Stimulated activated CD4-positive, alpha-beta T cell treated with anti-CD3 and anti-CD28 coated beads, Interleukin-2, amount 100 ng/mL, for 4 hours (primary cell): ENCODE measurements around the gene ALS2CL.

Source experiments
- DNase-seq: peaks from one replicate; pipeline ENCODE4 v3.0.0-alpha.2; 2020; ENCODE audit warnings: low read depth

Gene ALS2CL

GRCh38 chr3:46702246-46703012 is 8.9 kb upstream of the ALS2CL start:
- DNase-seq = no peak

DNA sequence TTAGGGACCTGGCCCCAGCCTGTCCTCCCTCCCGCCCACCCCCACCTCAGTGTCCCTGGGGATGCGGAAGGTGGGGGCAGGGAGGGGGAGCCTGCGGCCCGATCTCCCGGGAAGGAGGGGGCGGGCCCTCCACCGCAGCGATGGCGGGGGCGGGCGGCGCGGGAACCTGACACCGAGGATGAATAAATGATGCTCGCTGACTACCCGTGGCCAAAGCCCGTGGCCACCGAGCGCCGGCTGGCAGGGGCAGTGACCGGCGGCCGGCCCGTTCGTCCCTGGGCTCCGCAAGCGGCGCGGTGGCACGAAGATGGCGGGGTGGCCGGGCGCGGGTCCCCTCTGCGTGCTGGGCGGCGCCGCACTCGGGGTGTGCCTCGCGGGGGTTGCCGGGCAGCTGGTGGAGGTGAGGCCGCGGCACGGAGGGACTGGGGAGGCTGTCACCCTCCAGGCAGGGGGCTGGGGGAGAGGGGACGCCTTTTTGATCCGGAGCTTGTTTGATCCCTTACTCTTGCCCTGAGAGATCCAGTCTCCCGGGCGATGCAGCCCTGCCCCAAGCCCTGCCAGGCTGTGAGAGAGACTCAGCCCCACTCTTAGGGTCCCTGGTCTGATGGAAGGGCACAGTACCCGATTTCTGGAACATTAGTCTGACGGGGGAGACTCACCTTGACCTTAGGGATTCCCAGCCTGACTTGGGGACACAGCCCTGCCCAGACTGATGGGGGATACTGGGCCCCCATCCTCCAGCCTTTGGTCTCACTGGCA is 7.9 kb upstream of the ALS2CL start, which contains the start of gene TMIE:
Gene TMIE (plus strand): TSS at position 212 of the 759 bp plus-strand sequence. CDS start 96 bp downstream, at position 308.
- DNase-seq = no peak

- DNase-seq = no peak
Observed at GRCh38 chr3:46700772-46701171, 7.3 kb upstream of the ALS2CL start.

DNA sequence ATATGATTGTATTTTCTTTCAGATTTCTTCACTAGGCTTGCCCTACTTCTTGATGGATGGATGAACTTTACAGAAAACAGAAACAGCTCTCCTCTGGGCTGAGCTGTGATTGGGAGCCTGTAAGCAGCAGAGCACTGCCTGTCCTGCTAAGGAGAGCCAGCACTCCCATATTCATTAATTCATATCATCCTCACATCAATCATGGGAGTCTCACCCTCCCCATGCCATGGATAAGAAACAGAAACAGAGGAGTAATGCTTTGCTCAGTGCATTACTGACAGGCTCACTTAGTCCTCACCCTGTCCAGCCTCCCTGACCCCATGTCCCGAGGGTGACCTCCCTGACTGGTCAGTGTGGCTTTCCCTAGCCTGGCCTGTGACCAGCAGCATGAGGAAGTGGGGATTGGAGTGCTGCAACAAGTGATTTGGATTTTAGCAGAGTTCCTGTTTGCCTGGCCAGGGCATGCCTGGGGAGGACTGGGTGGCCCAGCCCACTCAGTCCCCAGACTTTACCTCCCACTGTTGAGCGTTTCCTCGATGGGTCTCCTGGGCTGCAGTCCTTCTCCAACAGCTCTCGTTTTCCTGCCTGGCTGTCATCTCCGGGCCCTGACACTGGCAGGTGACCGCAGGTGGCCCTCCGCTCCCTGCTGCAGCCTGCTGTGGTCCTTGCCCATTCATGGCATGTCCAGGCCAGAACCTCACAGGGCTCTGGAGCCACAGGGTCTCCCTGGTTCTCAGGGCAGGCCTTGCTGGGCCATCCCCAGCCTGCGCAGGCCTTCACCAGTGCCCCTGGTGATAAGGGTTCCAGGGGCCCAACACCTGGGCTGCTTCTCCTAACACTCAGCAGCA is 6.4 kb upstream of the ALS2CL start:
- DNase-seq = no peak

- no peak for DNase-seq
Observed at GRCh38 chr3:46695962-46696894, 2.7 kb upstream of the ALS2CL start.

- peak; percentile 37 for DNase-seq
Observed at GRCh38 chr3:46695177-46695961, 1.9 kb upstream of the ALS2CL start.

DNA sequence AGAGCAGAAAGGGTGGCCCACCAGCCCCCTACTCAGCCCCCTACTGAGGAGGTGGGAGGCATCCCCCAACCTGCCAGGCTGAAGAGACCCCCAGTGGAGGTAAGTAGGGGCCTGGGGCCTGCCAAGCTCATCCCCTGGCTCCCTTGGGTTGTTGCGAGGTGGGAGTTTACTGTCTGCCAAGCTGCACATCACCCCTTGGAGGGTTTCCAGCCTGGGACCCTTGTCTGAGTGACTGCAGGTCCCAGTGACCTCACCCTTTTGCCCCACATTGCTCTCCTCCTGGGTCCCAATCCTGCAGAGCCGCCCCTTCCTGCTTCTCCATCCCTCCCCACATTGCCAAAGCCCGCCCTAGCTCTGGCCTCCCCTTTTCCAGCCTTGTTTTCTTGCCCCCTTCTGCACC is 1.0 kb upstream of the ALS2CL start:
- no peak for DNase-seq

DNA sequence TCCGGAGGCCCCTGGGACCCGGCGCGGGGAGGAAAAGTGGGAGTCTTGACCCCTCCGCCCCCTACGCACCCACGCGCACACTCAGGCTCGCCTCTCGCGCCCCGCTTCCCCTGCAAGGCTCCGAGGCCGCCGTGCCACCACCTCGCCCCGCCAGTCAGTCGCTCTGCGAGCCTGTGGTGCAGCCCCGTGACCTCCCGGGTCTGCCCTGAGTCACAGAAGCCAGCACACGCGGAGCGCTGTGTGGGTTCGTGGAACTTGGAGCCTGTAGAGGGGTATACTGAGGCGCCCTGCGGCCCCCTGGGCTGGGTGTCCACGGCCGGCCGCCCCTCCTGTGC is 380 bp upstream of the ALS2CL start:
- peak; percentile 49 for DNase-seq

GRCh38 chr3:46692566-46692990 is 901 bp downstream of the ALS2CL start:
- DNase-seq = no peak

DNA sequence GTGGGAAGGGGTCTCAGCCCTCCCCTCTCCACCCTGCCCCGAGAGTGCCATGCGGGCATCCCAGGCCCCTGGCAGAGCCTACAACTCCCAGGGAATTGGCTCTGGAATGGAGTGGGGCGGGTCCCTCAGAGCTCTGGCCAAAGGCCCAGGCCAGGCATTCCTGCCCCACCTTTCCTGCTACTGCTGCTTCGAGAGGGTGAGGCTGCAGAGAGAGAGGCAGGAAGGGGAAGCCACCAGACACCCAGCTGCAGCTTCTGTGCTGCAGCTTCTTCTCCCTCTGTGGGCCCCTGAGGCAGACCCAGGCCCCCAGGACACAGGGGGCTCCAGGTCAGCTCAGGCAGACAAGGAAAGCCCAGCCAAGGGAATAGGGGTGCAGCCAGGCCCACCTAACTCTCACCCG is 2.7 kb downstream of the ALS2CL start:
- no peak for DNase-seq

DNA sequence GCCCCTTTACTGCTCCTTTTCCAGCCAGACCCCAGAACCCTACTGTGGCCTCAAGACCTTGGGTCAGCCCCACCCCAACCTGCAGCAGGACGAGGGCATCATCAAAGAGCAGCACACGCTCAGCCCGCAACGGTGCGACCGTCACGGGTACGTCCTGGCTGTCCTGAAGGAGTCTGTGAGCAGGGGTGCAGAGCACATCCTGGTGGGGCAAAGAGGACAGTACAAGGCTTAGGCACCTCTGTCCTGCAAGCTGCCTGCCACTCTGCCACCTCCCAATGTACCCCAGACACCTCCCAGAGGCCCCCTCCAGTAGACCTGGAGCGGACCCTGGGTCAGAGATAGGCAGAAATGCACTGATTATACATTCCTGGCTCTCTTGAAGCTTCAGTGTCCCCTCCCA is 8.0 kb downstream of the ALS2CL start:
- DNase-seq = no peak

DNA sequence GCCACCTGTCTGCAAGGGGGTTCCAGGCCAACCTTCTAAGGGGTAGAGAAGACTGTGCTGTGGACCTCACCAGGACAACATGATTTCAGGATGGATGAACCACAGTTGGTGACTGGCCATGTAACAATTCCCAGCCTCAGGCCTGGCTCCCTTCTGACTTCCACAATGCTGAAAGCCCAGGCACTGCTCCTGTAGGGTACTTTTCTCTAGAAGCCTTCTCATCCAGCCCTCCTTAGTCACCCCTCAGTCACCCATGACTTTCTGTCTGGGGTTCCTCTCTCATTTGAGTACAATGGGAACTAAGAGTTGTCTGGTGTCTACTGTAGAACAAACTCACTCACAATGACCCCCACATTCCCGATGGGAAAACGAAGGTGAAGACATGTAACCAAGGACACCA is 8.6 kb downstream of the ALS2CL start:
- DNase-seq = no peak

DNA sequence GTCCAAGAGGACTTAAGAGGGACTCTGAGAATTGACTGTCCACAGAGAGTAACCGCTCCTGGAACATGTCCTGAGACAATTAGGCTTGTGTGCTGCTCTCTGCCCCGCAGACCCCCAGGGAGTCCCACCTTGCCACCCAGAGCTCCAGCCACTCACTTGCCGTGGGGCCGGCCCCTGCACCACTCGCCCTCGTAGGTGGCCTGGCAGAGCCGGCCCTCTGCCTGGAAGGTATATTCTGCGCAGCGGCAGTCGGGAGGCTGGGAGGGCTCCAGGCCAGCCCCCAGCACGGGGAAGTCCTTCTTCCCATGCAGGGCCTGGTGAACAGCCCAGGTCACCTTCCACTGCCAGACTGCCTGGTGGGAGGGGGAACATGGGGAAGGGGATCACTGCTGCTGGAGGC is 10.5 kb downstream of the ALS2CL start:
- no peak for DNase-seq

DNA sequence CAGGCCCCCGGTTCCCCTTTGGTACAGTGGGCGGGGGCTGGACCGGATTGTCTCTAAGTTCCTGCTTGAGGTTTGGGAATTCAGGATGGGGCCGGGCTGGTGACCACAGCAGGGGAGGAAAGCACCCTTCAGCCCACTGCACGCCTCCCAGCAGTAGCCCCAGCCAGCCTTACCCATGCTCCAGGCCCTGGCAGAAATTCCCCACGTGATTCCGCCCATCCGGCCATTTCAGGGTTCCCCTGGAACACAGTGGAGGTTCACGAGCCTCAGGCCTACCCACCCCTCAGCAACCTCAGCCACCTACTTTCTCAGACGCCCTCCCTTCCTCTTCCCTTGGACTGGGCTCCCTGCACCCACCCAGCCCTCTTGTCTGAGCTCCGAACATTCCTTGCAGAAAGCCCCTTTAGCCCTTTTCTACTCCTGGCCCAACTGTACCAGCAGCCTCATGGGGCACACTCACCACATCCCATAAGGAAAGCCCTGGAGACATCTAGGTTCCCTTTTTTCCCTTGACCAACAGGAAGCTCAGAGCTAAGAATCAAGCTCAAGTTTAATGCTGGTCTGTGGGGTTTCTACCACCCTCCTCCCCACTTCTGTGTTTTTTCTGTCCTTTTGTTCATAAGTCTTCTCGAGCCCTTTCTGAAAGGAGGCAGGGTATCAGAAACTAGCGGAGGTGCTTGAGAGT is 11.5 kb downstream of the ALS2CL start:
- DNase-seq = no peak

DNA sequence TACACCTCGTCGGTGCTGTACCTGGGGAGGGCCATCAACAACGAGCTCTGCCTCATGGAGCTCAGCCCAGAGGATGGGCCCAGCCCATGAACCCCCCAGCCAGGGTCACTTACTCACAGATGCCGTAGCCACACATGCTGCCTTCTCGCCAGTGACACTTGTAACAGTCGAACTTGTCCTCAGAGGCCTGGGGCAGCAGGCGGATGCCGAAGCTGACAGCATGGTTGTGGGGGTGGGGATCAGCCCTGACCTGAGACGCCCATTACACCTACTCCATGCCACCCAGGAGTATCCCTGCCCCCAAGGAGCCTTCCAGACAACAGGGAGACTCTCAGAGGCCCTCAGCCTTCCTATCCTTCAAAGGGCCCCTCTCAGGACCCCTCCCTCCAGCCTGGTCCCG is 12.1 kb downstream of the ALS2CL start:
- DNase-seq = no peak

DNA sequence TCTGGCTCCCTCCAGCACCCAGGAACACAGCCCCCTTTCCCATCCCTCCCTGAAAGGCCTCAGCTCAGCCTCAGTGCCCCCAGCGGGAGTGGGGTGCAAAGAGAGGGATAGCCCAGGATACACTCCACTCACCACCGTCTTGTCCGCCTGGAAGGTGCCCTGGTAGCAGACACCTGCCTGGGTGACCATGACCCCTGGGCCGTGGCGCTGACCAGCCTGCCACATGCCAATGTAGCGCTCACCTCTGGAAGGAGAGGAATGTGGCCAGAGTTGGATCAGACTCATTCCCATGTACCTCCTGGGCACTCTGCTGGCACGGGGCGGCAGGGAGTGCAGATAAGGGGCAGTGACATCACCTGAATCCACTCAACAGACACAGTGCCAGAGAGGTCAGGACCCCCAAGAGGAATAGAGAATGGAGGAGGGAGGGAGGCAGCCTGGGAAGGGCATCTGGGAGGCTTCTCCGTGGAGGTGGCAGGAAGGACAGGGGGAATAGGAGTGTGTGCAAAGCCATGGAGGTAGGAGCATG is 13.1 kb downstream of the ALS2CL start:
- no peak for DNase-seq

DNA sequence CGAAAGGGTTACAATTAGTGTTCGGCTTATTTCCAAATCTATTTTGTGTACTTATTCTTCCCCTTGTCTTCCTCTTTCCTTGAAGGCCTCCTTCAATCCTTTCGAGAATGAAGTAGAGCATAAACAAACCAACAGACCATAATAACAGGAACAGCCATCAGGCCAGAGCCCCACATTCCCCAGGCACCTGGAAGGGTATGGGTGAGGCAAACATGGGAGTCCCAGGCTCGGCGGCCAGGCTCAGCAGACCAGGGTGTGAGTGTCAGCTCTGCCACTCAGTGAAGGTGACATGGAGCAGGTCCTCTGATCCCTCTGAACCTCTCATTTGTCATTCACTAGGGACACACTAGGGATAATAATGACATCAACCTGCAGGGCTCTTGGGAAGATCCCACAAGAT is 13.8 kb downstream of the ALS2CL start:
- DNase-seq = no peak

GRCh38 chr3:46678280-46678679 is 15.2 kb downstream of the ALS2CL start:
- DNase-seq = no peak

GRCh38 chr3:46677411-46677726 is 16.1 kb downstream of the ALS2CL start:
- DNase-seq = no peak
